NCI-H2029 (cell line): ENCODE data around the gene DLG5.
"Not testable (repeated sequence)": the region's sequence is repeated elsewhere in the genome, so short reads cannot be mapped to it uniquely, and the experiment has no call there.

ENCODE experiments used
- DNase-seq: peaks from one replicate; lab custom pipeline; 2025; lab: John Stamatoyannopoulos, UW

DLG5 gene

DNA sequence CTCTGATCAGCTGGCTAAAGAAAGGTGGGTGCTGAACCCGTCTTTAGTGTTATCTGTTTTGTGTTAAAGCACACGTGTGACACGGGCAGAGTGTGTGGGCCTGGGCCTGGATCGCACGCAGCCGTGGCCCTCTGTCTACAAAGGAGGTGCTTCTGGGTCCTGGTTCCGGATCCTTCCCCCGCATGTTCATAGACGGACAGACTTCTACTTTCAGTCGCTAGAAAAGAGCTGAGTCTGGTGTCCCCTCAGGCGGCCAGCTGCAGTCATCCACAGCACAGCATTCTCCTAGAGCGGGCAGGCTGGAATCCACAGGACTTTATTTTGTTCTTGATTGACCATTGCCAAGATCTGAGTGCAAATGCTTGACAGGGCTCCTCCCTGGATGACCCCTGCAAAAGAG is 134.4 kb downstream of the DLG5 start:
- DNase-seq, result no peak

DNA sequence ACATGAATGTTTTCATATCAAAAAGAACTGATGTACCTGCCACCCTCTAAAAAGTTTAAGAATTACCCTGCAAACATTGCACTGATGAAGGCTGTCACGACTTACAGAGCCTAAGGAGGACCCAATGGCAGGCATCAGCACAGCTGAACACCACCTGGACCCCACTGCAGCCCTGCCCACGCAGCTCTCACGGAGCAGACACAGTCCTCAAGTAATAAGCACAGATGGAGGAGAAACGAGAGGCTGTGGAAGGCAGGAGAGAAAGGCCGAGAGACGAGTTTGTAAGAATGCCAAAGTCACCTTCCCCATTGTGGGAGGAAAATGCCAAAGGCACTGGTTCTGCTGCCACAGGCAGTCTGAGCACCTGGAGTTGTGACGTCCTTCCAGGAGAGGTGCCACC is 135.0 kb downstream of the DLG5 start:
- no peak for DNase-seq

GRCh38 chr10:77789861-77790260 is 136.7 kb downstream of the DLG5 start:
- no peak for DNase-seq

DNA sequence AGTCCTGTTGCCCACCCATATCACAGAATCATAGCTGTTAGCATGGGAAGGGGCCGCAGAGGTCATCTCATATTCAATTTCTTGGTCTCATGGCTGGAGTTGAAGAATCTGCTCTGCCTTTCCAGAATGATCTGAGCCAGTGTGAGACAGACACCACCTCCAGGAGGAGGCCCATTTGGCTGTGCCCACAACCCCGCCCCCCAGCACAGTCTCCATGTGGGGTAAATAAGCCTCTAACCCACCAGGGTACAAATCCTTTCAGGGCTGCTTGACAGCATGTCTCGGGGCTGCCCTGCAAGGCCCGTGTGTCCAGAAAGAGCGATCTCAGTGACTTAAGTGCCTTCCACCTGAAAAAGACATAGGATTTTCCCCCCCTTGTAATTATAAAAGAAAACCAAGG is 137.5 kb downstream of the DLG5 start:
- no peak for DNase-seq

DNA sequence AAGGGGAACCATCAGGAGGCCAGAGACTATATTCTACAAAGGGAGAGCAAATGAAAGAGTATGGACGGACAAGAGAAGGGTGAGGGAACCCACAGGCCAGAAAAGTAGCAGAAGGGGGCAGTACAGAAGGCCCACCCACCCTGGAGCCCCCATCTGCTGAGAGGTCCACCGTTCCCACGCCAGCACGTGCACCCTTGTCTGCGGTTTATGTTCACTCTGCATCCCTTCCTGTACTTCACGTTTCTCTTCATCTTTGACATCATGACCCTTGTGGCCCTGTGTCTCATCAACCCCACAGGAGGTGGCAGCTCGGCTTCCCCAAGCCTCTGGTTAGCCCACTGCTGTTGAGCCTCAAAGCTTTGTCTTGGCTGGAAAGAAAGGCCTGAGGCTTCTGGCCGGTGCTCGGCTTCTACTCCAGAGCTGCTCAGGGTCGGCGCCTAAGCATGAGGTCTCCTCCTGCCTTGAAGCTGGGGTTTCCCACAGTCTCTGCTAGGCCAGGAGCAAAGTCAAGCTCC is 138.0 kb downstream of the DLG5 start:
- no peak for DNase-seq

DNA sequence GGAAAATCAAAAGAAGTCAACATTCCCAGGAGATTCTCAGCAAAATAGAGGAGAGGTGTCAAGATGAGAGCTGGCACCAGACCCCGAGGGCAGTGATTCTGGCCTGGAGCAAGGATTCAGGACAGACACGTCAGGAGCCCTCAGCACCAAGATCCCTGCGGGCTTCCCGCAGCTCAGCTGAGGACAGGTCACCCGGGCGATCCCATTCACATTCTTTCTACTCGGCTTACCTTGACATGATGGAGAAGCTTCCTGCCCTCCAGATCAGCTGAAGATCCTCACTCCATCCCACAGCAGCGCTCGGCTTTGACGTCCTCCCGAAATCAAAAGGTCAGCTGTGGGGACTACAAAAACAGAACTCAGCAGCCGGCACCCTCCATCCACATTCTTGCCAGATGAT is 139.1 kb downstream of the DLG5 start:
- DNase-seq, result no peak

- no peak for DNase-seq
These were observed 141.7 kb downstream of the DLG5 start for GRCh38 chr10:77784856-77785255.

GRCh38 chr10:77782328-77783061 is 144.1 kb downstream of the DLG5 start:
- DNase-seq, result no peak

GRCh38 chr10:77781451-77782327 is 144.9 kb downstream of the DLG5 start:
- no peak for DNase-seq

GRCh38 chr10:77780180-77780579 is 146.4 kb downstream of the DLG5 start:
- no peak for DNase-seq

GRCh38 chr10:77776487-77776886 is 150.1 kb downstream of the DLG5 start:
- DNase-seq, result no peak

DNA sequence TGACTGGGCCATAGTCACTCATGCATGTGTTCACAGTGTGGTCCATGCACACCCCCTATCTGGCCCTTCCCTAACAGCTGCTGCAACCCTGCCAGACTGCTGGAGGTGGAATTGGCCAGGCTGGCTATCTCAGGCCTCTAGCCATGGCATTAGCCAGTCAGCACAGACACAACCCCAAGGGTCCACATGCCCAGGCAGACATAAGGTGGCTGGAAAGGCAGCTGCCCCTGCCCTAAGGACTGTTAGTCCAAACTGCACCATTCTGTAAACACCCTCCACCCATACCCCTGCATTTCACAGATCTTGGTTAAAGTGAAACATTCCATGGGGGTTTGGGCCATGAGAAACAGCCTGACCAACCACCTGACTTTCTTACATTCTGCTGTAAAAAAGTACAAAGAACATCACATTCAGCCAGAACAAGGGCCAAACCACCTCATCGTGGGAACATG is 151.6 kb downstream of the DLG5 start:
- no peak for DNase-seq

GRCh38 chr10:77773631-77774426 is 152.7 kb downstream of the DLG5 start:
- no peak for DNase-seq

DNA sequence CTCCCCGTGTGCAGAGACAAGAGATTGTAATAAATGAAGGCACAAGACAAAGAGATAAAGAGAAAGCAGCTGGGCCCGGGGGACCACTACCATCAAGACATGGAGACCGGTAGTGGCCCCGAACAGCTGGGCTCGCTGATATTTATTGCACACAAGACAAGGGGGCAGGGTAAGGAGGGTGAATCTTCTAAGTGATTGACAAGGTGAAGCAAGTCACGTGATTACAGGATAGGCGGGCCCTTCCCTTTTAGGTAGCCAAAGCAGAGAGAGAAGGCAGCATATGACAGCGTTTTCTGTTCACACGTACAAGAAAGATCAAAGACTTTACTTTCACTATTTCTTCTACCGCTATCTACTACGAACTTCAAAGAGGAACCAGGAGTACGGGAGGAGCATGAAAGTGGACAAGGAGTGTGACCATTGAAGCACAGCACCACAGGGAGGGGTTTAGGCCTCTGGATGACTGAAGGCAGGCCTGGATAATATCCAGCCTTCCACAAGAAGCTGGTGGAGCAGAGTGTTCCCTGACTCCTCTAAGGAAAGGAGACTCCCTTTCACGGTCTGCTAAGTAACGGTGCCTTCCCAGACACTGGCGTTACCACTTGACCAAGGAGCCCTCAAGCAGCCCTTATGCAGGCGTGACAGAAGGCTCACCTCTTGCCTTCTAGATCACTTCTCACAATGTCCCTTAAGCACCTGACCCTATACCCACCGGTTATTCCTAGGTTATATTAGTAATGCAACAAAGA is 153.5 kb downstream of the DLG5 start:
- not testable (repeated sequence) for DNase-seq

DNA sequence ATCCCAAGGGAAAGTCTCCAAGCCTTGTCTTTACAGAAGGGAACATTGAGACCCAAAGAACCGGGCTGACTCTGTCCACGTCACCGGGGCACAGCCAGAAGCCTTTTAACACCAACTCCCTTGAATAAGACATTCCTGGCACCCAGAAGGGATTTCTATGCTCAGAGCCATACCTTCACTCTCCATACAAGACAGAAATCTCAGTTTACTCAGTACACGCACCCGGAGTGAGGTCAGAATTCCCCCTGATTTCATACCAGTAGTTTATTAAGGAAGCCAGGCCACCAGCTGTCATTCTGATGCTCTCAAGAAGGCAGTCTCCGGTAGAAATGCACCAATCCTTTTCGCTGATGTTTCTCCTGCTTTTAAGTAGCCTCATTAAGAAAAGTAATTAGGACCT is 154.7 kb downstream of the DLG5 start:
- DNase-seq, result no peak

- no peak for DNase-seq
These were observed 155.1 kb downstream of the DLG5 start for GRCh38 chr10:77771450-77771849.

- DNase-seq, result no peak
These were observed 155.7 kb downstream of the DLG5 start for GRCh38 chr10:77770868-77771175.

GRCh38 chr10:77770081-77770867 is 156.3 kb downstream of the DLG5 start:
- DNase-seq, result no peak

DNA sequence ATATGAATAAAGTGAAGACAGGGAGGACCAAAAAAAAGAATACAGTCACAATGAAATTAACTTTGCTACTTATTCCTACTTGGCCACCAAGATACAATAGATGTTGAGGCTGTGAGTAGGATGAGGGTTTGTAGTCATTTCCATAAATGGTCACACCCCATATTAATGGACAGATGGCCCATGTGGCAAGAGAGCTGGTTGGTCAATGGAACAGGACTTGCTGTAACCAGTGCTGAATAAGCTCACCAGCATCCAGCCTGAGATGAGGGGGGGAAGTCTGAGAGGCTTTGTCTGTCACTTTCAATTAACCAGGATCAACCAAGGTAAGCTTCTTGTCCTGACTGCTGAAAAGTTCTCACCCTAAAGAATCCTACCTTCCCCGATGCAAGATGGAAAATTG is 158.5 kb downstream of the DLG5 start:
- no peak for DNase-seq

- DNase-seq, result no peak
These were observed 162.8 kb downstream of the DLG5 start for GRCh38 chr10:77763453-77764430.
